GM19467 (cell line): ENCODE data around the gene CDCA3.

Source experiments
- ATAC-seq: cut with Tn5 transposase; IDR thresholded peaks from one replicate; pipeline ENCODE4 v1.9.1; 2021; ENCODE audit warnings: mild to moderate bottlenecking, moderate library complexity; ENCODE audit not compliant: unreplicated experiment

The CDCA3 gene

DNA sequence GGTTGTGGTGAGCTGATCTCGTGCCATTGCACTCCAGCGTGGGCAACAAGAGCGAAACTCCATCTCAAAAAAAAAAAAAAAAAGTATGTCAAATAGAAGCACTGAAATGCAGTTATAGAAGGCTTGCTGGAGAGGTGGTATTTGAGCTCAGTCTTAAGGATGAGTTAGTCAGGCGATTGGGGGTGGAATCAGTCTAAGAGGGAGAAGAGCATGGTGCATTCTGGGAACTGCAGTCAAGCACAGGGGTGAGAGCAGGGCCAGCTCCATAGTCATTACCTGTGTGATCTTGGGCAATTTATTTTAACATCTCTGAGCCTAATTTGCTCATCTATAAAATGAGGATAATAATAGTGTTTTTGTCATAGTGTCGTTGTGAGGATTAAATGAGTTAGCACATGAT is 16.2 kb downstream of the CDCA3 start:
- ATAC-seq: no peak

GRCh38 chr12:6834254-6834653 is 16.8 kb downstream of the CDCA3 start:
- ATAC-seq: no peak

DNA sequence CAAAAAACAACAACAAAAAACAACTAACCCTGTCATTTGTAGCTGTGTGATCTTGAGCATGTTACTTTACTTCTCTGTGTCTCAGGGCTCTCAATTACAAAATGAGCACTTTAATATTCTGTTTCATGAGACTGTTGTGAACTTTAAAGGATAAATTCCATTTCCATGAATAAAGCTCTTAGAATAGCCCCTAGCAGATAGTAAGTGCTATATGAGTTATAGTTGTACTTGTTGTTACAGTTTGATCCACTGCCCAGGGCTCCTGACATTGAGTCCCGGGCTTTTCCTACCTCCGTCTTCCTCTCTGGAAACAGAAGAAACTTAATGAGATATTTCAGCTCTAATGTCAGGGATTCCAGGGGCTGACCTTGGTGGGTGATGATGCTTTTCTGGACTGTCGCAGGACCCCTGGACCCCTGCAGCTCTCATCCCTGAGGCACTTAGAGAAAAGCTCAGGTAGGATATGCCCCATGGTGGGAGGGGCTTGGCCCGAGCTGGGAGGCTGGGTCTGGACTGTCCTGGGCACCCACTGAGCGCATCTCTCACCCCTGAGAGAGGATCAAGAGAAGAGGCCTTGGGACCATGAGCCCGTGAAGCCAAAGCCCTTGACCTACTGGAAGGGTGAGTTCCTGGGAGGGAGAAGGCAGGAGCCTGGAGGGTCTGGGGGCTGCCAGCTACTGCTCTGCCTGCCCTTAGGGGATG is 17.7 kb downstream of the CDCA3 start:
- no peak for ATAC-seq

DNA sequence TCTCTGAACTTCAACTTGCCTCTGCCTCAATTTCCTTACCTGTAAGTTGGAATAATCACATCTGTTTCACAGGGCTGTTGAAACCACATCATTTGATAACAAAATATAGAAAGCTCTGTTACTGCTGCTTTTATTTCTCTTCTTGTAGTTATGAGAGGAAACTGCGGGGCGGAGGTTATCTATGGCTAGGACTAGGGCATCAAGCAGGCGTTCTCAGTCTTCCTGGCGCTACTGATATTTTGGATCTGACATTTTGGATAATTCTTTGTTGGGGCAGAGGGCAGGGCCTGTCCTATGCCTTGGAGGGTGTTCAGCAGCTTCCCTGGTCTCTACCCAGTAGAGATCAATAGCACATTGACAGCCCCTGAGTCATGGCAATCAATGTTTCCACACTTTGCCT is 19.0 kb downstream of the CDCA3 start:
- ATAC-seq: no peak

DNA sequence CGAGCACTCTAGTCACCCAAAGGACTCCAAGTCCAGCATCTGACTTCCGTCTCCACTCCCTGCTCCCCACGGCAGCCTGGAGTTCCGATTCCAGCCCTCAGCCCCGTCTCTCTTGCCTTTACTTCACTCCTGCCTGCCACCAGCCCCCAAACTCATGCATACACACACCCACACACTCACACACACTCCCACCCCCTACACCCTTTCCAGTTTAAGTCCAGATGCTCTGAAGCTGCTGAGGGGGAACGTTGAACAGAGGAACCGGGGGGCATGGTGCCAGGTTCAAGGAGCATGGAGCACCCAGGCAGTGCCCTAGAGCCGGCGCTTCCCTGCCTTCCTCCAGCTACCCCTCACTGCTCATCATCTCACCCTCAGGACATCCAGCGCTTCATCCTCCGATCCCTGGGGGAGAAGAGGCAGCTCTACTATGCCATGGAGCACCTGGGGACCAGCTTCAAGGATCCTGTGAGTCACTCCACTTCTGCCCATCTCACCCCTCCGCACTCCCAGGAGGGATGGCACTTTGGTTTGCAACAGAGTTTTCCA is 19.6 kb downstream of the CDCA3 start:
- no peak for ATAC-seq

GRCh38 chr12:6830999-6831398 is 20.1 kb downstream of the CDCA3 start:
- ATAC-seq: no peak

GRCh38 chr12:6830286-6830890 is 20.7 kb downstream of the CDCA3 start:
- ATAC-seq: no peak

DNA sequence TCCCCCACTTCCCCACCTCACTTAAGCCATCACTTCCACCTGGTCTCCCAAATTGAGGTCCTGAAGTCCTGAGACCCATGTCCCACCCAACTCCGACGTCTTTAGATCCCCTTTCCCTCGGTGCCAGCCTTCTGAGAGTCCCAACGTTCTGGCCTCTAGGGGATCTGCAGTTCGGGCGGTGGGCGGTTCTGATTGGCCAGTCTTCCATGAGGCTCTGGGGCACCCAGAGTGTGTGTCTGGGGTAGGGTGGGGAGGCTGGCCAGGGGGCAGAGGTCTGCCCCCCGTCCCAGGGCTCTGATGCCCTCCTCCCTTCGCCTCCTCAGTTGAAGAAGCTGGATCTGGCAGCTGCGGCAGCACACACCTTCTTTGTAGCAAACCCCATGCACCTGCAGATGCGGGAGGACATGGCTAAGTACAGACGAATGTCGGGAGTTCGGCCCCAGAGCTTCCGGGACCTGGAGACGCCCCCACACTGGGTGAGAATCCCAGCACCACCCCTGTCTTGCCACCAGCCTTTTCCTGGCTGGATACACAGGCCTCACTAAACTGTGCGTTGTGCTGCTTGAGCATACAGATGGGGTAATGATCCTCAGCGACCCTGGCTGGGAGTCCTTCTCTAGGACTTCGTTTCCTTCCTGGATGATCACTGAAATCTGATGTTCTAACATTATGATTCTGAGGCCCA is 21.4 kb downstream of the CDCA3 start:
- no peak for ATAC-seq

- ATAC-seq: no peak
These were observed 22.1 kb downstream of the CDCA3 start for GRCh38 chr12:6828781-6829535.

- no peak for ATAC-seq
These were observed 22.9 kb downstream of the CDCA3 start, which contains the start of gene P3H3 for GRCh38 chr12:6827982-6828780. P3H3 (plus strand) TSS chr12:6828407; CDS start chr12:6828441, 34 bp downstream.

- ATAC-seq: no peak
These were observed 23.6 kb downstream of the CDCA3 start for GRCh38 chr12:6827437-6827911.

- ATAC-seq: no peak
These were observed 24.2 kb downstream of the CDCA3 start for GRCh38 chr12:6826734-6827436.

DNA sequence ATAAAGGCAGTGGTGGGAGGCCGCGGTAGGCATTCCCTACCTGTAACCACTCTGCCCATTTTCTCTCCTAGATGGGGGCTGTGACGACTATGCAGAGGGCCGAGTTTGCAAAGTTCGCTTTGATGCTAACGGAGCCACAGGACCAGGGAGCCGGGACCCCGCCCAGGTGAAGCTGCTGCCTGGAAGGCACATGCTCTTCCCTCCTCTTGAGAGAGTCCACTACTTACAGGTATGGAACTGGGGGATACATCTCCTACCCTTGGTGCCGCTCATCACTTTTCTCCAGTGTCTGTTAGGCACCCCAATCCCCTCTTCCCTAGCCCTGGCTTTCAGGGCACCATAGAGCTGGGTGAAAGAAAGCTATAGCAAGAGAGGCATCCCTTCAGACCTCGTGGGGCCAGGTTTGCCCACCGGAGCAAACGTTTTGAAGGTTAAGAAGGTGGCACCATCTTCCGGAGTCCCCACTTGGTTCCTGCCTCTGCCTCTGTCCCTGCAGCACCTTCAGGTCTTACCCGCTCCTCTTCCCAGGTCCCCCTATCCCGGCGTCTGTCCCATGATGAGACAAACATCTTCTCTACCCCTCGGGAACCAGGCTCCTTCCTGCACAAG is 24.9 kb downstream of the CDCA3 start:
- ATAC-seq: no peak

DNA sequence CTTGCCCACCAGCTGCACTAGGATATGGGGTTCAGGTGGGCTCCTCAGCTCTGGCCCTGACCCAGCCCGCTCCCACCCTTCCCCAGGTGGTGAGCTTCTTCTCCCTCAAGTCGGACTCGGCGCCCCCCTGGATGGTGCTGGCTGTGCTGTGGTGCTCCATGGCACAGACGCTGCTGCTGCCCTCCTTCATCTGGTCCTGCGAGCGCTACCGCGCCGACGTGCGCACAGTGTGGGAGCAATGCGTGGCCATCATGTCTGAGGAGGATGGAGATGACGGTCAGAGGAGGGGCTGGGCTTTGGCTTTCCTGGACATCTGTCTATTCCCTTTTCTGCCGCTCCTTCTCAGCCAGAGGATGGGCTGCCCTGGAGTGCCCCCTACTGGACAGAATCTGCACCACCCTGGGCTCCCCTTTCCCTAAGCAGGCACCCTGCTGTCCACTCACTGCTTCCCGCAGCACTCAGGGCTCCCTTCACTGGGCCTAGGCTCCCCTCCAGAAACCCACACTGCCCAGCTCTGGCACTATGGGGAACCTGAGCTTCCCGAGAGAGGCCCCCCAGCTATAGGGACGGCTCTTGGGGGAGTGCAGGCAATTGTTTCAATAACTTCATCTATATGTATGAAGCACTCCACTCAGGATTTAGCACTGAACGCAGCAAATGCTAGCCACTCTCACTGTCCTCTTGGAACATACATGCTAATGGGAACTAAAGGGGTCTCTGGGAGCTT is 25.5 kb downstream of the CDCA3 start:
- ATAC-seq: no peak

GRCh38 chr12:6824901-6825381 is 26.1 kb downstream of the CDCA3 start:
- no peak for ATAC-seq

DNA sequence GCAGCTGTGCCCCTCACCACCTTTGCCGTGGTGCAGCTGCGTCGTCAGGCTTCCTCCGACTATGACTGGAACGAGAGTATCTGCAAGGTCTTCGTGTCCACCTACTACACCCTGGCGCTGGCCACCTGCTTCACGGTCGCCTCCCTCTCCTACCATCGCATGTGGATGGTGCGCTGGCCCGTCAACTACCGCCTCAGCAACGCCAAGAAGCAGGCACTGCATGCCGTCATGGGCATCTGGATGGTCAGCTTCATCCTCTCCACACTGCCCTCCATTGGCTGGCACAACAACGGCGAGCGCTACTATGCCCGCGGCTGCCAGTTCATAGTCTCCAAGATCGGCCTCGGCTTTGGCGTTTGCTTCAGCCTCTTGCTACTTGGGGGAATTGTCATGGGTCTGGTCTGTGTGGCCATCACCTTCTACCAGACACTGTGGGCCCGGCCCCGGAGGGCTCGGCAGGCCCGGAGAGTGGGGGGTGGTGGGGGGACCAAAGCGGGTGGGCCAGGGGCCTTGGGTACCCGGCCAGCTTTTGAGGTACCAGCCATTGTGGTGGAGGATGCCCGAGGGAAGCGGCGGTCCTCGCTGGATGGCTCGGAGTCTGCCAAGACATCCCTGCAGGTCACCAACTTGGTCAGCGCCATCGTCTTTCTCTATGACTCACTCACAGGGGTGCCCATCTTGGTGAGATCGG is 26.9 kb downstream of the CDCA3 start:
- no peak for ATAC-seq

DNA sequence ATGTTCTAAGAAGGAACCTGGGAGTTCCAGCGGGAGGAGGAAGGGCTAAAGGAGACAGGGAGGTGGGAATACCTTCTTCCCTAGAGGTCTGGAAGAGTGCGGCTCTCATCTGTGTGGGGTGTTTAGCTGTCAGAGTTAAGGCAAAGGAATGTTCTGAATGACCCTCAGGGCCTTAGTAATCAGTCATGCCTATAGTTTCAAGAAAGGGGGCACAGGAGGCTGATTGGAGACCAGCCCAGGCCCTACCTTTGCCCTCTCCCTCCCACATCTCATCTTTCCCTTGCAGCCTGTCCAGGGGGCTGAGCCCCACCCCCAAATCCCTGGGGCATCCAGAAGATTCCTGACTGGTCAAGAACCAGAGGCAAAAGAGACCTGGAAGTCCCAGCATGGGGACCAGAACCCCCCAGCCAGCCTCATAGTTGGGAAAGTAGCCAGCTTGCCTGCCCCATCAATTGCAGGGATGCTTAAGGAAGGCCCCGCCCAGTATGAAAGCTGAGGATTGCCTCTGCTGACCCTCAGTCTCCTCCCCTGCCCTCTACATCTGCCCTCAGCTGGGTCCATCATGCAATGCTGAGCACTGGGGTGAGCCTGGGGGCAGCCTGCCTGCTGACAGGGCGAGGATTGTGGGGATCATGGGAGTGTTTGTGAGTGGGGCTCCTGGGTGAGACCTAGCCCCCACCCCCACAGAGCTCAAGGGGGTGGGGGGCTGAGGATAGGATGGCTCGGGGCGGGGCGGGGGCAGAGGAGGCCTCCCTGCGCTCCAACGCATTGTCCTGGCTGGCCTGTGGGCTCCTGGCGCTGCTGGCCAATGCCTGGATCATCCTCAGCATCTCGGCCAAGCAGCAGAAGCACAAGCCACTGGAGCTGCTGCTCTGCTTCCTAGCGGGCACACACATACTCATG is 27.7 kb downstream of the CDCA3 start:
- no peak for ATAC-seq
